22Rv1 (cell line): Measurements from ENCODE around the gene SP9.

Source experiments
- ZFX ChIP-seq: fragments of 450-650 bp; IDR thresholded peaks from 2 replicates; pipeline ENCODE4 v1.6.1; 2017; ENCODE audit warnings: antibody characterized with exemption, borderline replicate concordance
- TF ChIP-seq, protein P1 (sequence below): fragments of 450-650 bp; IDR thresholded peaks from 2 replicates; pipeline ENCODE4 v1.5.1; 2017; ENCODE audit warnings: mild to moderate bottlenecking

DNA sequence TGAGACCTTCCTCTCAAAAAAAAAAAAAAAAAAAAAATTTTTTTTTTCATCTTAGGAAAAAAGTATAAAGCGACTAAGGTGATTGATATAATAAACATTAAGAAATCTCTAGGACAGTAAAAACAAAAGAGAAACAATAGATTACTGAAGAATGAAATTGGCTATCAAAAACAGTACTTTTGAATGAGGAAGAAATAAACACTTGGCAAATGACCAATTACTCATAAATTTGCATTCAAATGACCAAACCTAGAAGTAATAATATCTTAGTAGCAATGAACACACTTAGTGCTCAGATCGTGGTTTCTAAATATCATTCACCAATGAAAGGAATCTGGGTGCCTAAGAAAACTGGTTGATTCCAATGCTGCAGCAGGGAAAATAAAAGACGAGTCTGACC is 50.4 kb downstream of the SP9 start:
- TF ChIP-seq, protein P1, sequence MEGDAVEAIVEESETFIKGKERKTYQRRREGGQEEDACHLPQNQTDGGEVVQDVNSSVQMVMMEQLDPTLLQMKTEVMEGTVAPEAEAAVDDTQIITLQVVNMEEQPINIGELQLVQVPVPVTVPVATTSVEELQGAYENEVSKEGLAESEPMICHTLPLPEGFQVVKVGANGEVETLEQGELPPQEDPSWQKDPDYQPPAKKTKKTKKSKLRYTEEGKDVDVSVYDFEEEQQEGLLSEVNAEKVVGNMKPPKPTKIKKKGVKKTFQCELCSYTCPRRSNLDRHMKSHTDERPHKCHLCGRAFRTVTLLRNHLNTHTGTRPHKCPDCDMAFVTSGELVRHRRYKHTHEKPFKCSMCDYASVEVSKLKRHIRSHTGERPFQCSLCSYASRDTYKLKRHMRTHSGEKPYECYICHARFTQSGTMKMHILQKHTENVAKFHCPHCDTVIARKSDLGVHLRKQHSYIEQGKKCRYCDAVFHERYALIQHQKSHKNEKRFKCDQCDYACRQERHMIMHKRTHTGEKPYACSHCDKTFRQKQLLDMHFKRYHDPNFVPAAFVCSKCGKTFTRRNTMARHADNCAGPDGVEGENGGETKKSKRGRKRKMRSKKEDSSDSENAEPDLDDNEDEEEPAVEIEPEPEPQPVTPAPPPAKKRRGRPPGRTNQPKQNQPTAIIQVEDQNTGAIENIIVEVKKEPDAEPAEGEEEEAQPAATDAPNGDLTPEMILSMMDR, result no peak
- TF ChIP-seq ZFX, result no peak
